Neural cell (in vitro differentiated cells): ENCODE measurements around the gene BMP10. TPM values are rescaled to one million over a fixed set of nuclear protein-coding genes. Genes with fewer than 3 reads are reported as not detected.

ENCODE experiments used
- H2AFZ ChIP-seq: fragments of 200-600, 300-800 bp; sonication (generic), shearing (Covaris generic); 2 replicates; pipeline ENCODE4 v1.6.0; 2014; ENCODE audit warnings: low read depth, mild to moderate bottlenecking, antibody characterized with exemption, low read length, moderate library complexity
- H3F3A ChIP-seq: fragments of 200-600 bp; shearing (Covaris generic); 2 replicates; pipeline ENCODE4 v1.6.1; 2016; ENCODE audit warnings: mild to moderate bottlenecking, moderate library complexity, mixed read lengths, antibody characterized with exemption, low read length; ENCODE audit not compliant: insufficient read depth, poor library complexity, severe bottlenecking
- H3K27ac ChIP-seq: fragments of 200-600, 300-800 bp; sonication (generic), shearing (Covaris generic); 2 replicates; pipeline ENCODE4 v1.5.1; 2014; ENCODE audit warnings: mild to moderate bottlenecking, low read length, moderate library complexity
- H3K27me3 ChIP-seq: fragments of 300-800, 200-600 bp; sonication (generic), shearing (Covaris generic); 2 replicates; pipeline ENCODE4 v1.6.0; 2014; ENCODE audit warnings: mild to moderate bottlenecking, low read depth, low read length, moderate library complexity; ENCODE audit not compliant: insufficient read depth
- H3K36me3 ChIP-seq: fragments of 300-800, 200-600 bp; sonication (generic), shearing (Covaris generic); 2 replicates; pipeline ENCODE4 v1.5.1; 2014; ENCODE audit warnings: mild to moderate bottlenecking, antibody characterized with exemption, low read length, moderate library complexity; ENCODE audit not compliant: insufficient read depth
- H3K4me2 ChIP-seq: fragments of 300-800, 200-600 bp; sonication (generic), shearing (Covaris generic); 2 replicates; pipeline ENCODE4 v1.6.0; 2014; ENCODE audit warnings: mild to moderate bottlenecking, low read length
- H3K4me3 ChIP-seq: fragments of 300-800, 200-600 bp; sonication (generic), shearing (Covaris generic); 2 replicates; pipeline ENCODE4 v1.5.1; 2014; ENCODE audit warnings: mild to moderate bottlenecking, low read length, moderate library complexity
- H3K79me2 ChIP-seq: fragments of 200-600 bp; shearing (Covaris generic); replicated peaks from 2 replicates; pipeline ENCODE4 v1.6.0; 2014; ENCODE audit warnings: mild to moderate bottlenecking, low read length, moderate library complexity; ENCODE audit not compliant: insufficient read depth
- H3K9ac ChIP-seq: fragments of 300-800, 200-600 bp; sonication (generic), shearing (Covaris generic); 2 replicates; pipeline ENCODE4 v1.6.1; 2016; ENCODE audit warnings: mild to moderate bottlenecking, low read length, mixed read lengths
- H3K9me2 ChIP-seq: fragments of 200-600 bp; shearing (Covaris generic); 2 replicates; pipeline ENCODE4 v1.6.1; 2016; ENCODE audit warnings: mild to moderate bottlenecking, low read length, mixed read lengths; ENCODE audit not compliant: insufficient read depth
- H3K9me3 ChIP-seq: fragments of 200-600, 300-800 bp; sonication (generic), shearing (Covaris generic); 2 replicates; pipeline ENCODE4 v1.6.1; 2016; ENCODE audit warnings: mild to moderate bottlenecking, mixed run types, low read length, moderate library complexity, mixed read lengths
- H4K20me1 ChIP-seq: fragments of 200-600 bp; shearing (Covaris generic); 2 replicates; pipeline ENCODE4 v1.6.1; 2016; ENCODE audit warnings: mild to moderate bottlenecking, mixed run types; ENCODE audit not compliant: insufficient read depth
- CTCF ChIP-seq: fragments of 450-650 bp; IDR thresholded peaks from 2 replicates; pipeline ENCODE4 v1.5.1; 2014; ENCODE audit warnings: antibody characterized with exemption, mild to moderate bottlenecking, moderate library complexity; ENCODE audit not compliant: poor library complexity, severe bottlenecking
- EP300 ChIP-seq: fragments of 450-650 bp; conservative IDR thresholded peaks from 2 replicates; pipeline ENCODE4 v1.6.1; 2014; ENCODE audit warnings: antibody characterized with exemption, mild to moderate bottlenecking, moderate library complexity; ENCODE audit not compliant: poor library complexity, severe bottlenecking
- EZH2 ChIP-seq: fragments of 200-600, 300-800 bp; shearing (Covaris generic), sonication (generic); IDR thresholded peaks from 2 replicates; pipeline ENCODE4 v1.6.1; 2014; ENCODE audit warnings: antibody characterized with exemption, low read length, borderline replicate concordance, mild to moderate bottlenecking; ENCODE audit not compliant: insufficient read depth, poor library complexity, severe bottlenecking
- MXI1 ChIP-seq: fragments of 450-650 bp; conservative IDR thresholded peaks from 2 replicates; pipeline ENCODE4 v1.6.1; 2014; ENCODE audit warnings: antibody characterized with exemption, mild to moderate bottlenecking; ENCODE audit not compliant: poor library complexity, severe bottlenecking
- POLR2AphosphoS5 ChIP-seq: IDR thresholded peaks from 2 replicates; pipeline ENCODE4 v1.6.1; 2012
- RAD21 ChIP-seq: fragments of 450-650 bp; conservative IDR thresholded peaks from 2 replicates; pipeline ENCODE4 v1.6.1; 2014; ENCODE audit warnings: antibody characterized with exemption, mild to moderate bottlenecking, moderate library complexity
- REST ChIP-seq: IDR thresholded peaks from 2 replicates; pipeline ENCODE4 v1.6.1; 2012; ENCODE audit warnings: borderline replicate concordance
- SMC3 ChIP-seq: fragments of 450-650 bp; conservative IDR thresholded peaks from 2 replicates; pipeline ENCODE4 v1.6.1; 2014; ENCODE audit warnings: antibody characterized with exemption, mild to moderate bottlenecking, moderate library complexity; ENCODE audit not compliant: poor library complexity
- TAF1 ChIP-seq: IDR thresholded peaks from 2 replicates; pipeline ENCODE4 v1.6.1; 2012; ENCODE audit warnings: low read depth
- polyA plus RNA-seq: library from polyadenylated mRNA; depleted of rRNA; stranded (reverse); fragments of >200 nt; gene quantifications from 2 replicates; pipeline ENCODE4 v1.2.3, GENCODE V29; 2014

Gene BMP10
- polyA plus RNA-seq, 1 donor from 2014 or later = not detected

GRCh38 chr2:68845043-68845442, 26.2 kb downstream of the BMP10 start:
- no peaks in the 10 kb centered on the region for H4K20me1 ChIP-seq
- H3K79me2 ChIP-seq = no peaks in the 10 kb centered on the region
- H3K9me3 ChIP-seq = no peaks in the 10 kb centered on the region
- TF ChIP-seq TAF1 (no peak), RAD21 (no peak), CTCF (no peak), SMC3 (no peak)
- no peaks in the 10 kb centered on the region for H3K27me3 ChIP-seq
- H3F3A ChIP-seq = no peaks in the 10 kb centered on the region
- no peak overlapping the region for H3K4me3 ChIP-seq
- no peak overlapping the region for H3K27ac ChIP-seq
- no peak overlapping the region for H3K4me2 ChIP-seq
- H3K9ac ChIP-seq = no peak overlapping the region
- H3K9me2 ChIP-seq = no peaks in the 10 kb centered on the region
- no peak overlapping the region for H2AFZ ChIP-seq
- H3K36me3 ChIP-seq = no peaks in the 10 kb centered on the region

DNA sequence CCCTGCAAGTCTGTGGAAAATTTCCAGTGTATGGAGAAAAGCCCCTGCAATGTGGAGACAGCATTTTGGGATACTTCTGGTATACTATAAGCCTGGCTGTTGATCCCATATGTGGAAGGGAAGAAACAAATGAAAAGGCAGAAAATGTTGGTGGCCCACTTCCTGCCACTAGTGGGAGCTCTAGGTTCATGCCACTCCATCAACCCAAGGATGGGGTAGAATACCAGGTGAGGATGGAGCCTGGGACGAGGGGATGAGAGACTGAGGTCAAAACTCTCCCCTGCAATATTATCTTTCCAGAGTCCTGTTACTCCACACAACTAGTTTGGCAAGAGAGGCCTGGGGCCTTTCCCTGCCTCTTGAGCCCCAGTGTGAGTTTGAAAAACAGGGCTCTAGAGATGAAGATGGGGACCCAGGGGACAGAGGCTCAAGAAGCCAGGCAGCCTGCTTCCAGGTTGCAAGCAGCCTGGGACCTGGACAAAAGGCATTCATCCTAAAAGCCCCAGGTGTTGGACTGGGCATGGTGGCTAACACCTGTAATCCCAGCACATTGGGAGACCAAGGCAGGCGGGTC, 31.9 kb downstream of the BMP10 start:
- Histone ChIP-seq H3K9me2 (no peaks in the 10 kb centered on the region), H3K27me3 (no peaks in the 10 kb centered on the region), H3K9ac (no peak overlapping the region), H2AFZ (no peak overlapping the region), H3K9me3 (no peaks in the 10 kb centered on the region), H3K4me2 (no peak overlapping the region), H3F3A (no peaks in the 10 kb centered on the region), H3K79me2 (no peaks in the 10 kb centered on the region), H3K36me3 (no peaks in the 10 kb centered on the region), H3K4me3 (no peak overlapping the region), H3K27ac (no peak overlapping the region), H4K20me1 (no peaks in the 10 kb centered on the region)
- TF ChIP-seq MXI1 (no peak), EZH2 (no peak), SMC3 (no peak), RAD21 (no peak), POLR2AphosphoS5 (no peak), CTCF (no peak), EP300 (no peak), TAF1 (no peak), REST (no peak)
